GM06990 (cell line): Measurements from ENCODE around the gene PPP1R37.

Experiments
- DNase-seq: peaks from one replicate; pipeline ENCODE4 v3.0.0-alpha.2; 2011; ENCODE audit not compliant: insufficient read length; ENCODE audit errors: extremely low read depth
- H3K27me3 ChIP-seq: replicated peaks from 2 replicates; pipeline ENCODE4 v1.6.0; 2011; ENCODE audit warnings: low read length; ENCODE audit not compliant: control insufficient read depth, insufficient read depth
- H3K36me3 ChIP-seq: 2 replicates; pipeline ENCODE4 v1.5.1; 2011; ENCODE audit warnings: low read length; ENCODE audit not compliant: control insufficient read depth, insufficient read depth
- H3K4me3 ChIP-seq: replicated peaks from 2 replicates; pipeline ENCODE4 v1.5.1; 2011; ENCODE audit warnings: low read depth, mild to moderate bottlenecking, control low read depth, low read length
- TF ChIP-seq, protein P1 (sequence below): IDR thresholded peaks from 2 replicates; pipeline ENCODE4 v1.5.1; 2011; ENCODE audit warnings: low read length, control low read depth, mild to moderate bottlenecking, inconsistent platforms; ENCODE audit not compliant: insufficient read depth, poor library complexity, severe bottlenecking

Gene PPP1R37

DNA sequence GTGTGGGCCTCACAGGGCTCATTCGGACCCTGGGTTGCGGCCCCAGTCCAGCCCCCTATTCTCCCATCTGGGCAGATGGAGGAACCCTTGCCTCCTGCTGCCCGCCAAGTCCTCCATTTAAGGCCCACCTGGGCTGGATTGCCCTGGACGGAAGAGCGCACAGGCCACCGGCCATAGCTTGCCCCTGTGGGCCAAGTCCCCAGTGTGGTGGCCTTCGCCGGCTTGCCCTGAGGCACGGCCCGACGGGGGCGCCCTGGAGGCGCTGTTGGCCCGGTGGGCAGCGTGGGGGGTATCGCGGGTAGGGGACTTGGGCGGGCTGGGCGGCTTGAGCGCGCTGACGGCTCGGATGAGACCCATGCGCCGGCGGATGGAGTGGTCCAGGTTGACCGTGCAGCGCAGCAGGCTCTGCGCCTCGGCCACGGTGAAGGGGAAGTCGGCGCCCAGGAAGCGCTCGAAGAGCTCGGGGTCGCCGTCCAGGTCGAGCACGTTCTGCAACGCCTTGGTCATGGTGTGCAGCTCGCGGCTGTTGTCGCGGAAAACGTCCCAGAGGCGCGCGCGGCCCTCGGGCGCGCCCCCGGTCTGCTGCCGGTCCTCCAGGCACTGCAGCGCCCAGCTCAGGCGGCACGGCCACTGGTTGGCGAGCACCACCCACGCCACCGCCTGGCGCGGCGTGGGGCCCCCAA lies 59.0 kb downstream of the PPP1R37 start:
- no peak for DNase-seq
- Histone ChIP-seq H3K36me3 (no peaks in the 10 kb centered on the region; the same call in 1 of the 2 replicates), H3K4me3 (no peak overlapping the region), H3K27me3 (no peaks in the 10 kb centered on the region; the same call in 1 of the 2 replicates)
- TF ChIP-seq, protein P1, sequence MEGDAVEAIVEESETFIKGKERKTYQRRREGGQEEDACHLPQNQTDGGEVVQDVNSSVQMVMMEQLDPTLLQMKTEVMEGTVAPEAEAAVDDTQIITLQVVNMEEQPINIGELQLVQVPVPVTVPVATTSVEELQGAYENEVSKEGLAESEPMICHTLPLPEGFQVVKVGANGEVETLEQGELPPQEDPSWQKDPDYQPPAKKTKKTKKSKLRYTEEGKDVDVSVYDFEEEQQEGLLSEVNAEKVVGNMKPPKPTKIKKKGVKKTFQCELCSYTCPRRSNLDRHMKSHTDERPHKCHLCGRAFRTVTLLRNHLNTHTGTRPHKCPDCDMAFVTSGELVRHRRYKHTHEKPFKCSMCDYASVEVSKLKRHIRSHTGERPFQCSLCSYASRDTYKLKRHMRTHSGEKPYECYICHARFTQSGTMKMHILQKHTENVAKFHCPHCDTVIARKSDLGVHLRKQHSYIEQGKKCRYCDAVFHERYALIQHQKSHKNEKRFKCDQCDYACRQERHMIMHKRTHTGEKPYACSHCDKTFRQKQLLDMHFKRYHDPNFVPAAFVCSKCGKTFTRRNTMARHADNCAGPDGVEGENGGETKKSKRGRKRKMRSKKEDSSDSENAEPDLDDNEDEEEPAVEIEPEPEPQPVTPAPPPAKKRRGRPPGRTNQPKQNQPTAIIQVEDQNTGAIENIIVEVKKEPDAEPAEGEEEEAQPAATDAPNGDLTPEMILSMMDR: no peak

DNA sequence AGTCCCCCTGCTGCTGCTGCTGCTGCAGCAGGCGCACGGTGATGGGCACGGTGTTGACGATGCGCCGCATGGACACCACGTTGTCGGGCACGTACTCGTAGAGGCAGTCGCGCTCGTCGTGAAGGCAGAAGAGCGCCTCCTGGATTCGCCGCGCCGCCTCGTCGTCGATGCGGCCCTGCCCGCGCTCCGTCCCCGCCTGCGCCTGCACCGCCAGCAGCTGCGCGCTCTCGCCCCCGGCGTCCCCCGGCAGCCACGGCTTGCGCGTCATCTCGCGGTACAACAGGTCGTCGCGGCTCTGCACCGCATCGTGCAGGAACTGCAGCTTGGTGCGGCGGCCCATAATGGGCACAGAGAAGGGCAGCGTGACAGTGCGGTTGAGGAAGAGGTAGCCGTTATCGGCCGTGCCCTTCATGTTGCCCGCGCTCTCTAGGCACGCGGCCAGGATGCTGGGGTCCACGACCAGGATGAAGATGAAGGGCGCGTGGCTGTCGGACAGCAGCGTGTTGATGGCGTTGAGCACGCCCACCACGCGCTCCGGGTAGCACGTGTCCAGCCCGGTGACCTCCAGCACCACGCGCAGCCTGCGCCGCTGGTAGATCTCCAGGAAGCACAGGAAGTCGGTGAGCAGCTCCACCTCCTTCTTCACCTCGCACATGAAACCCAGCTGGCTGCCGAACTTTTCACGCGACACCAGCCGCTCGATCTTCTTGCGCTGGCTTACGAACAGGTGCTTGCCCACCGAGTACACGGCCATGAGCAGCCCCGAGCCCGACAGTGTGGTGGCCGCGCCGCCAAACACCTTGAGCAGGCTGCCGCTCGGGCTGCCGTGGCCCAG lies 59.7 kb downstream of the PPP1R37 start:
- TF ChIP-seq, protein P1: no peak
- DNase-seq: peak; percentile 64
- no peak overlapping the region; the same call in 1 of the 2 replicates for H3K4me3 ChIP-seq
- no peaks in the 10 kb centered on the region; the same call in 1 of the 2 replicates for H3K27me3 ChIP-seq
- H3K36me3 ChIP-seq: no peaks in the 10 kb centered on the region; the same call in 1 of the 2 replicates

DNA sequence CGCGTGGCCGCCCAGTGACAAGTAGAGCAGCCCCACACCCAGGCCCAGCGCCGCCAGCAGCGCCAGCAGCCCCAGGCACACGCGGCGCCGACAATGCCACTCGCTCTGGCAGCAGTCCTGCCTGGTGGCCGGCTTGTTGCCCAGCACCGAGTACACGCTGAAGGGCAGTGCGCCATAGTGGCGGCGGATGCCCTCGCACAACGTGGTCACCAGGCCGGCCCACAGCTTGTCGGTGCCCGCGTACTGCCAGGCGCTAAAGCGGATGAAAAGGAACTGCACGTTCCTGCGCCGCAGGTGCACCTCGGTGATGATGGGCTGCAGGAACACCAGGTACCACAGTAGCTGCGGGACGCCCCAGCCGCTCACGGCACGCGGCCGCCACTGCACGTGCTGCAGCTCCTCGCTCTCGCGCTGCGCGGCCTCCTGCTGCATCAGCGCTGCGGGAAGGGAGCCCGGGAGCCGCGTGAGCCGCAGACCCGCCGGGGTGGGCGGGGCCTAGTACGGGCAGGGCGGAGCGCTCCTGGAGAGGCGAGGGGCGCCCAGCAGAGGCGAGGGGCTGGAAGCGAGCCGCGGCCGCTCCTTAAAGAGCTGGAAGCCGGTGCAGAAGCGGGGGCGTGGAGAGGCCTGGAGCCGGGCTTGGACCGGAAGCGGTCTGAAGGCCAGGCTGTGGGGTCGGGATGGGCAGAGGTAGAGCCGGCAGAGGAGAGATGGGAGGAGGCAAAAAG lies 60.5 kb downstream of the PPP1R37 start:
- H3K36me3 ChIP-seq: no peaks in the 10 kb centered on the region
- DNase-seq: no peak
- TF ChIP-seq, protein P1: no peak
- no peaks in the 10 kb centered on the region; the same call in 1 of the 2 replicates for H3K27me3 ChIP-seq
- H3K4me3 ChIP-seq: no peak overlapping the region

DNA sequence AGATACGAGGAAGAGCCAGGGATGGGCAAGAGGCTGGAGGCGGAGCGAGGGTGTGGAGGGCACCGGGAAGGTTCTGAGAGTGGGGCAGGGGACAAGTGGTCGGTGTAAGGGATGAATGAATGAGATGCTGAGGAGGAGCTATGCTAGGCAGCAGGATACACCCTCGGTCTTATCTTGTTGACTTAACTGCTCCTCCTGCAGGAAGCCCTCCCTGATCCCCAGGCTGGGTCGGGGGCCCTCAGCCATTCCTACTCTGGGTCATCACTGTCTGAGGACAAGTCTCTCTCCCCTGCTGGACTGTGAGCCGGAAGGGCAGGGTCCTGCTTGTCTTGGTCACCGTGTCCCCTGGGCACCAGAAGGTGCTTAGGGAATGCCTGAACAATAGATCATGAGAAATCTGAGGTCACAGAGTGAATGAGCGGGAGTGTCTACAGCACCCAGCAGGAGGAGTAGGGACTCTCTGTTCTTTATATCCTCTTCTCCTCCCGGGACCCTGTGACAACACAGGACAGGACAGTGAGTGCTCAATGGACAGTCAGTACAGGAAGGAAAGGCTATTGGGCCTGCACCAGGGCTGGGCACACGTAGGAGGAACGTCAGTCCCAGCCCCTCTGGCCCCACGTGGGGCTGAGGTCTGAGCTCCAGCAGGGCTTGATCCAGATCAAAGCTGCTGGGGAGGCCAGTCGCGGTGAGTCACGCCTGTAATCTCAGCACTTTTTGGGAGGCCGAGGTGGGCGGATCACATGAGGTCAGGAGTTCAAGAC lies 61.3 kb downstream of the PPP1R37 start:
- no peaks in the 10 kb centered on the region; the same call in 1 of the 2 replicates for H3K27me3 ChIP-seq
- TF ChIP-seq, protein P1: no peak
- H3K4me3 ChIP-seq: no peak overlapping the region
- no peak for DNase-seq
- no peaks in the 10 kb centered on the region for H3K36me3 ChIP-seq

DNA sequence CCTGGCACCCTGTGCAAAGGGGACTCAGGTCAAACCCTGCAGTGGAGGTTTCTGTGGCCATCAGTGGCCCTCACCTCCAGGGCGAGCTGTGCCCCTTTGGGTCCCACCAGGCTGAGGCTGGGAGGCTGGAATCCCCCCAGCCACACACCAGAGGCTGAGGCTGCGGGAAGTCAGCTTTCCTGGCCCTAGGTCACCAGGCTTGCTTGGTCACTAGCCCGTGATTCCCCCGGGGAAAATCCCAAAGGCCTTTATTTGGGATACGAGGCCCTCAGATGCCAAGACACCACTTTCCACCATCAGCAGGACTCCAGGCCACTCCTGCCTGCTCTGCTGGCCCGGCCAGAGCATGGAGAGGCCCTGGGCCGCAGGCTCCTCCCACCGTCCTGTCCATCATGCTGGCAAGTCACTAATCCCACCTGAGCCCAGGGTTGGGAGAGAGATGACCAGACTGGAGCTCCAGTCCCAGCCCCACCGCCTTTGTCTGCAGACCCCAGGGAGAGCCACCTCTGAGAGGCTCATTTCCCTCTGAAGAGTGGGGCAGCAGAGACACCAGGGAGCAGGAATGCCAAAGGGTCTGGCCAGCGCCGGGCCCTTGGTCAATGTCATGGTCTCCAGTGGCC lies 63.1 kb downstream of the PPP1R37 start:
- Histone ChIP-seq H3K27me3 (no peaks in the 10 kb centered on the region; the same call in 1 of the 2 replicates), H3K36me3 (no peaks in the 10 kb centered on the region), H3K4me3 (no peak overlapping the region)
- TF ChIP-seq, protein P1: no peak
- DNase-seq: no peak
